IPS-20b (cell line): ENCODE measurements around the gene CTNNA1.
"Not testable (repeated sequence)": the region's sequence is repeated elsewhere in the genome, so short reads cannot be mapped to it uniquely, and the experiment has no call there.

ENCODE experiments used
- H3K27ac ChIP-seq: one replicate; pipeline ENCODE4 v1.5.1; 2013; ENCODE audit warnings: low read length
- H3K27me3 ChIP-seq: 2 replicates; pipeline ENCODE4 v1.6.1; 2013; ENCODE audit warnings: mild to moderate bottlenecking, low read length, inconsistent platforms; ENCODE audit not compliant: insufficient read depth
- H3K36me3 ChIP-seq: 2 replicates; pipeline ENCODE4 v1.6.1; 2013; ENCODE audit warnings: low read depth, mild to moderate bottlenecking, inconsistent platforms, low read length, moderate library complexity; ENCODE audit not compliant: insufficient read depth
- H3K4me1 ChIP-seq: 2 replicates; pipeline ENCODE4 v1.6.1; 2013; ENCODE audit warnings: mild to moderate bottlenecking, control low read depth, inconsistent platforms, low read length, moderate library complexity; ENCODE audit not compliant: insufficient read depth
- H3K4me3 ChIP-seq: 2 replicates; pipeline ENCODE4 v1.5.1; 2013; ENCODE audit warnings: mild to moderate bottlenecking, low read length, inconsistent platforms
- H3K9ac ChIP-seq: 2 replicates; pipeline ENCODE4 v1.6.1; 2013; ENCODE audit warnings: low read depth, mild to moderate bottlenecking, inconsistent platforms, low read length, moderate library complexity
- H3K9me3 ChIP-seq: 2 replicates; pipeline ENCODE4 v1.6.1; 2013; ENCODE audit warnings: mild to moderate bottlenecking, low read depth, low read length, inconsistent platforms; ENCODE audit not compliant: insufficient read depth

The CTNNA1 gene

GRCh38 chr5:138793575-138793974 lies 40.4 kb downstream of the CTNNA1 start:
- no peaks in the 10 kb centered on the region for H3K9me3 ChIP-seq
- H3K4me3 ChIP-seq = no peak overlapping the region
- no peak overlapping the region for H3K9ac ChIP-seq
- H3K27ac ChIP-seq = no peak overlapping the region
- no peaks in the 10 kb centered on the region for H3K27me3 ChIP-seq
- peaks cover 16% of the 10 kb centered on the region; the same call in 1 of the 2 replicates for H3K36me3 ChIP-seq
- no peaks in the 10 kb centered on the region for H3K4me1 ChIP-seq

- Histone ChIP-seq H3K9me3 (no peaks in the 10 kb centered on the region), H3K36me3 (peaks cover 18% of the 10 kb centered on the region), H3K27me3 (no peaks in the 10 kb centered on the region), H3K4me3 (no peak overlapping the region), H3K4me1 (no peaks in the 10 kb centered on the region), H3K9ac (no peak overlapping the region), H3K27ac (no peak overlapping the region)
Measured at GRCh38 chr5:138803285-138803684, 50.1 kb downstream of the CTNNA1 start.

GRCh38 chr5:138803935-138804334 lies 50.7 kb downstream of the CTNNA1 start:
- H3K27me3 ChIP-seq = no peaks in the 10 kb centered on the region
- H3K27ac ChIP-seq = no peak overlapping the region
- peaks cover 18% of the 10 kb centered on the region for H3K36me3 ChIP-seq
- H3K4me3 ChIP-seq = no peak overlapping the region
- no peaks in the 10 kb centered on the region for H3K9me3 ChIP-seq
- no peaks in the 10 kb centered on the region for H3K4me1 ChIP-seq
- no peak overlapping the region for H3K9ac ChIP-seq

GRCh38 chr5:138805096-138805495 lies 51.9 kb downstream of the CTNNA1 start:
- Histone ChIP-seq H3K4me1 (no peaks in the 10 kb centered on the region), H3K36me3 (peaks cover 30% of the 10 kb centered on the region), H3K9ac (no peak overlapping the region), H3K9me3 (no peaks in the 10 kb centered on the region), H3K27me3 (no peaks in the 10 kb centered on the region), H3K4me3 (no peak overlapping the region), H3K27ac (no peak overlapping the region)

GRCh38 chr5:138807182-138807581 lies 54.0 kb downstream of the CTNNA1 start:
- H3K9ac ChIP-seq = no peak overlapping the region
- no peaks in the 10 kb centered on the region for H3K9me3 ChIP-seq
- no peak overlapping the region for H3K4me3 ChIP-seq
- no peak overlapping the region for H3K27ac ChIP-seq
- peaks cover 37% of the 10 kb centered on the region for H3K36me3 ChIP-seq
- no peaks in the 10 kb centered on the region for H3K27me3 ChIP-seq
- no peaks in the 10 kb centered on the region for H3K4me1 ChIP-seq

- Histone ChIP-seq H3K36me3 (peaks cover 50% of the 10 kb centered on the region), H3K27me3 (no peaks in the 10 kb centered on the region), H3K9me3 (no peaks in the 10 kb centered on the region), H3K4me1 (no peaks in the 10 kb centered on the region), H3K9ac (no peak overlapping the region), H3K4me3 (no peak overlapping the region), H3K27ac (no peak overlapping the region)
Measured at GRCh38 chr5:138809391-138809790, 56.2 kb downstream of the CTNNA1 start.

GRCh38 chr5:138810861-138811260 lies 57.6 kb downstream of the CTNNA1 start:
- not testable (repeated sequence) for H3K27me3 ChIP-seq, H3K4me1 ChIP-seq
- H3K36me3 ChIP-seq = peaks cover 55% of the 10 kb centered on the region

GRCh38 chr5:138815529-138815928 lies 62.3 kb downstream of the CTNNA1 start:
- Histone ChIP-seq H3K36me3 (peaks cover 46% of the 10 kb centered on the region), H3K4me1 (no peaks in the 10 kb centered on the region), H3K9ac (no peak overlapping the region), H3K27ac (no peak overlapping the region), H3K9me3 (no peaks in the 10 kb centered on the region), H3K4me3 (no peak overlapping the region), H3K27me3 (no peaks in the 10 kb centered on the region)

More at GRCh38 chr5:138810861-138811260, 57.6 kb downstream of the CTNNA1 start:
- H3K9ac ChIP-seq, H3K4me3 ChIP-seq, H3K9me3 ChIP-seq, H3K27ac ChIP-seq: not testable (repeated sequence)

GRCh38 chr5:138817241-138817640 lies 64.0 kb downstream of the CTNNA1 start:
- H3K36me3 ChIP-seq = peaks cover 45% of the 10 kb centered on the region
- H3K9ac ChIP-seq = no peak overlapping the region
- no peaks in the 10 kb centered on the region for H3K27me3 ChIP-seq
- no peaks in the 10 kb centered on the region for H3K4me1 ChIP-seq
- no peaks in the 10 kb centered on the region for H3K9me3 ChIP-seq
- H3K27ac ChIP-seq = no peak overlapping the region
- no peak overlapping the region for H3K4me3 ChIP-seq

- Histone ChIP-seq H3K9me3 (no peaks in the 10 kb centered on the region), H3K27ac (no peak overlapping the region), H3K27me3 (no peaks in the 10 kb centered on the region)
Measured at GRCh38 chr5:138819081-138819480, 65.9 kb downstream of the CTNNA1 start.

GRCh38 chr5:138820695-138821094 lies 67.5 kb downstream of the CTNNA1 start:
- Histone ChIP-seq H3K9me3 (no peaks in the 10 kb centered on the region), H3K4me1 (no peaks in the 10 kb centered on the region), H3K27ac (no peak overlapping the region), H3K27me3 (no peaks in the 10 kb centered on the region), H3K4me3 (no peak overlapping the region), H3K36me3 (peaks cover 24% of the 10 kb centered on the region), H3K9ac (no peak overlapping the region)

More at GRCh38 chr5:138819081-138819480, 65.9 kb downstream of the CTNNA1 start:
- H3K4me1 ChIP-seq = no peaks in the 10 kb centered on the region
- no peak overlapping the region for H3K9ac ChIP-seq
- H3K36me3 ChIP-seq = peaks cover 30% of the 10 kb centered on the region
- H3K4me3 ChIP-seq = no peak overlapping the region

- H3K27ac ChIP-seq = no peak overlapping the region
- no peaks in the 10 kb centered on the region for H3K4me1 ChIP-seq
- peaks cover 53% of the 10 kb centered on the region for H3K36me3 ChIP-seq
- H3K4me3 ChIP-seq = no peak overlapping the region
- H3K27me3 ChIP-seq = no peaks in the 10 kb centered on the region
- no peak overlapping the region for H3K9ac ChIP-seq
- H3K9me3 ChIP-seq = no peaks in the 10 kb centered on the region
Measured at GRCh38 chr5:138824516-138824915, 71.3 kb downstream of the CTNNA1 start.
